K562 (cell line): ENCODE data around the gene SPTAN1. TPM values are rescaled to one million over a fixed set of nuclear protein-coding genes. Genes with fewer than 3 reads are reported as not detected.

ENCODE experiments used
- ATAC-seq: fragments of 200-7000 bp; cut with Tn5 transposase; 3 replicates; pipeline ENCODE4 v1.9.1; 2020; ENCODE audit warnings: moderate library complexity
- BruUV-seq: library from RNA; stranded (reverse); fragments of 400-500 nt; replicated peaks from 2 replicates; lab custom pipeline; 2021; lab: Mats Ljungman, UMichigan
- CTCF ChIA-PET: fragments of 300-600 bp; formaldehyde crosslinking; extraction: SDS; loops from one replicate; lab custom pipeline; 2021; ENCODE audit warnings: low intra/inter-chr PET ratio; lab: Yijun Ruan, JAX
- POLR2A ChIA-PET: fragments of 300-600, 350-650 bp; sonication (Branson Sonifier 250); formaldehyde crosslinking; extraction: SDS; loops from one replicate; lab custom pipeline; 2021; ENCODE audit warnings: antibody characterized with exemption, inconsistent platforms; lab: Yijun Ruan, JAX
- DNase-seq, 4 experiments: peaks; one replicate each; pipeline versions ENCODE4 v3.0.0 to v3.0.0-alpha.2; 2011 to 2018; ENCODE audit warnings: low spot score in 3 of 4, mixed read lengths in 3 of 4; ENCODE audit errors: extremely low read depth in 1 of 4
- FAIRE-seq: peaks from 2 replicates; lab custom pipeline; 2011; peaks lifted over from hg19 to GRCh38; lab: Jason Lieb, UNC
- H2AFZ ChIP-seq: 2 replicates; pipeline ENCODE4 v1.6.0; 2011; ENCODE audit warnings: low read depth, low read length, control low read depth, inconsistent platforms
- H3K27ac ChIP-seq: fragments of 200-600 bp; 3 replicates; pipeline ENCODE4 v1.8.0; 2011; ENCODE audit warnings: low read depth, mild to moderate bottlenecking, control low read depth, inconsistent platforms, low read length, moderate library complexity, mixed read lengths; ENCODE audit errors: extremely low read depth
- H3K27me3 ChIP-seq, 2 experiments: fragments of 300-600 bp in 1 of 2; 2 replicates in 1 of 2; 3 replicates in 1 of 2; pipeline versions ENCODE4 v1.6.0 to v1.8.0; 2011; ENCODE audit warnings: inconsistent platforms in 2 of 2, low read length in 2 of 2, mild to moderate bottlenecking in 1 of 2, mixed read lengths in 1 of 2, moderate library complexity in 1 of 2; ENCODE audit not compliant: control insufficient read depth in 2 of 2, insufficient read depth in 2 of 2
- H3K36me3 ChIP-seq: fragments of 300-600 bp; 3 replicates; pipeline ENCODE4 v1.8.0; 2011; ENCODE audit warnings: mild to moderate bottlenecking, low read length, inconsistent platforms; ENCODE audit not compliant: control insufficient read depth, insufficient read depth
- H3K4me1 ChIP-seq, 2 experiments: fragments of 200-600 bp in 1 of 2; replicated peaks in 1 of 2; 2 replicates in 1 of 2; 3 replicates in 1 of 2; pipeline versions ENCODE4 v1.5.1 to v1.8.0; 2011; ENCODE audit warnings: inconsistent platforms in 2 of 2, low read length in 2 of 2, mild to moderate bottlenecking in 1 of 2, mixed read lengths in 1 of 2, moderate library complexity in 1 of 2; ENCODE audit not compliant: control insufficient read depth in 2 of 2, insufficient read depth in 2 of 2
- H3K4me2 ChIP-seq: 2 replicates; pipeline ENCODE4 v1.6.1; 2011; ENCODE audit warnings: low read length, control low read depth, inconsistent platforms, mixed read lengths; ENCODE audit not compliant: insufficient read depth
- H3K4me3 ChIP-seq: fragments of 200-600 bp; sonication (generic), shearing (Covaris generic); 2 replicates; pipeline ENCODE4 v1.5.1; 2016; ENCODE audit warnings: control low read depth, inconsistent platforms
- H3K79me2 ChIP-seq: fragments of 200-600 bp; 3 replicates; pipeline ENCODE4 v1.8.0; 2011; ENCODE audit warnings: low read length, inconsistent platforms; ENCODE audit not compliant: control insufficient read depth, insufficient read depth
- H3K9ac ChIP-seq, 2 experiments: 2 replicates each; pipeline versions ENCODE4 v1.6.0 to v1.6.1; 2011; ENCODE audit warnings: low read depth in 2 of 2, low read length in 2 of 2, control low read depth in 1 of 2, inconsistent platforms in 1 of 2, mild to moderate bottlenecking in 1 of 2, mixed read lengths in 1 of 2; ENCODE audit not compliant: insufficient read depth in 1 of 2
- H3K9me1 ChIP-seq: one replicate; pipeline ENCODE4 v1.6.0; 2011; ENCODE audit warnings: inconsistent platforms, mild to moderate bottlenecking, low read length, moderate library complexity; ENCODE audit not compliant: control insufficient read depth, insufficient read depth
- H3K9me3 ChIP-seq: replicated peaks from 2 replicates; pipeline ENCODE4 v1.5.1; 2011; ENCODE audit warnings: low read depth, low read length, inconsistent platforms; ENCODE audit not compliant: control insufficient read depth, insufficient read depth
- H4K20me1 ChIP-seq: replicated peaks from 2 replicates; pipeline ENCODE4 v1.6.1; 2011; ENCODE audit warnings: low read length, inconsistent platforms, mixed read lengths; ENCODE audit not compliant: control insufficient read depth, insufficient read depth
- CBX5 ChIP-seq: IDR thresholded peaks from 2 replicates; pipeline ENCODE4 v1.6.1; 2014; ENCODE audit warnings: low read depth, borderline replicate concordance
- GATAD2B ChIP-seq: fragments of 450-650 bp; IDR thresholded peaks from 2 replicates; pipeline ENCODE4 v1.6.1; 2017; ENCODE audit warnings: mild to moderate bottlenecking, borderline replicate concordance
- MECOM ChIP-seq: fragments of 250-450 bp; sonication (Bioruptor Pico); IDR thresholded peaks from 2 replicates; pipeline ENCODE4 v1.8.0; 2022; ENCODE audit warnings: inconsistent platforms
- NR2C1 ChIP-seq, 2 experiments: fragments of 450-650 bp; IDR thresholded peaks; 2 replicates each; pipeline ENCODE4 v1.6.1; 2017; ENCODE audit warnings: mild to moderate bottlenecking in 2 of 2, antibody characterized with exemption in 1 of 2, inconsistent platforms in 1 of 2, missing compliant biosample characterization in 1 of 2, missing genetic modification characterization in 1 of 2
- RBM34 ChIP-seq: fragments of 200-400 bp; formaldehyde crosslinking; IDR thresholded peaks from 2 replicates; pipeline ENCODE4 v1.6.1; 2018; ENCODE audit warnings: low read length, borderline replicate concordance; ENCODE audit not compliant: insufficient read depth
- SMARCE1 ChIP-seq: fragments of 450-650 bp; IDR thresholded peaks from 2 replicates; pipeline ENCODE4 v1.7.1; 2016; ENCODE audit warnings: mild to moderate bottlenecking
- SRSF7 ChIP-seq: fragments of 200-400 bp; formaldehyde crosslinking; optimal IDR thresholded peaks from 2 replicates; pipeline ENCODE3; 2017; ENCODE audit warnings: mild to moderate bottlenecking, low read depth, low read length
- TEAD4 ChIP-seq, 2 experiments: sonication (generic) in 1 of 2; formaldehyde crosslinking in 1 of 2; IDR thresholded peaks; 2 replicates each; pipeline versions ENCODE4 v1.6.1 to v1.8.0; 2012 to 2022; ENCODE audit warnings: borderline replicate concordance in 1 of 2, inconsistent platforms in 1 of 2, low read length in 1 of 2, mild to moderate bottlenecking in 1 of 2, missing genetic modification reagents in 1 of 2
- TSC22D4 ChIP-seq: fragments of 450-650 bp; IDR thresholded peaks from 2 replicates; pipeline ENCODE4 v1.6.1; 2016; ENCODE audit warnings: missing genetic modification characterization, missing biosample characterization, control low read depth
- ZNF24 ChIP-seq: fragments of 450-650 bp; IDR thresholded peaks from 2 replicates; pipeline ENCODE4 v1.6.1; 2016
- ZNF3 ChIP-seq: fragments of 250-450 bp; sonication (Bioruptor Pico); IDR thresholded peaks from 2 replicates; pipeline ENCODE4 v1.5.0; 2021; ENCODE audit warnings: mild to moderate bottlenecking, moderate library complexity
- ZNF507 ChIP-seq: conservative IDR thresholded peaks from 2 replicates; pipeline ENCODE4 v1.6.1; 2017; ENCODE audit warnings: missing genetic modification characterization, missing compliant biosample characterization
- WGBS: fragments of 100-300 bp; shearing (Covaris generic); methylation state at CpG from one replicate; pipeline ENCODE4 v1.1.6; 2016; ENCODE audit warnings: low coverage, mixed read lengths; ENCODE audit not compliant: insufficient coverage; ENCODE audit errors: missing lambda C conversion rate; 5-methylcytosine and 5-hydroxymethylcytosine counted together
- in situ Hi-C: fragments of 300-500 bp; cut with MboI; formaldehyde crosslinking; loops from 4 replicates; pipeline ENCODE4 v1.15.0; 2018; ENCODE audit warnings: inconsistent platforms, mixed read lengths
- intact Hi-C: fragments of 100-400 bp; cut with micrococcal nuclease; formaldehyde crosslinking; loops from 2 replicates; pipeline ENCODE4 v1.14.2; 2022
- polyA plus RNA-seq, 8 experiments: library from polyadenylated mRNA; depleted of rRNA in 4 of 8; stranded (reverse) in 5 of 8; unstranded in 3 of 8; fragments of >200 nt; fragmentation: Nextera tagmentation in 2 of 8; fragmentation: Illumina TruSeq in 1 of 8; extraction: Ambion mirVana in 2 of 8; extraction: Trizol in 1 of 8; gene quantifications; 2 replicates each; pipeline versions ENCODE4 v1.2.1 to v1.2.3, GENCODE V29; 2011 to 2014; ENCODE audit warnings: inconsistent platforms in 1 of 8, missing spikeins in 1 of 8
- total RNA-seq, 7 experiments: library from RNA; depleted of rRNA in 6 of 7; stranded (reverse); fragments of >200 nt in 6 of 7; fragmentation: Illumina TruSeq in 2 of 7; extraction: Trizol in 2 of 7; gene quantifications; 2 replicates each; pipeline versions ENCODE4 v1.2.1 to v1.2.3, GENCODE V29; 2011 to 2021; ENCODE audit warnings: low replicate concordance in 1 of 7
- TF ChIP-seq, protein P1 (sequence below): fragments of 250-450 bp; sonication (Bioruptor Pico); IDR thresholded peaks from 2 replicates; pipeline ENCODE4 v1.5.0; 2020; ENCODE audit warnings: mild to moderate bottlenecking
- TF ChIP-seq, protein P2 (sequence below): sonication (generic); IDR thresholded peaks from 2 replicates; pipeline ENCODE4 v1.6.1; 2016
- TF ChIP-seq, protein P3 (sequence below): IDR thresholded peaks from 2 replicates; pipeline ENCODE4 v1.6.1; 2012; ENCODE audit warnings: low read depth, low read length, improper control_type of control experiment, borderline replicate concordance
- TF ChIP-seq, protein P4 (sequence below): fragments of 250-450 bp; sonication (Bioruptor Pico); IDR thresholded peaks from 2 replicates; pipeline ENCODE4 v1.5.0; 2020; ENCODE audit warnings: mild to moderate bottlenecking, borderline replicate concordance

SPTAN1 gene
- total and polyA plus RNA-seq, 9 of the 15 experiments (the other 6 are each of a cell fraction or from before 2014, with no cell fraction given): 1.5 to 13.5 (median 6.8) TPM

DNA sequence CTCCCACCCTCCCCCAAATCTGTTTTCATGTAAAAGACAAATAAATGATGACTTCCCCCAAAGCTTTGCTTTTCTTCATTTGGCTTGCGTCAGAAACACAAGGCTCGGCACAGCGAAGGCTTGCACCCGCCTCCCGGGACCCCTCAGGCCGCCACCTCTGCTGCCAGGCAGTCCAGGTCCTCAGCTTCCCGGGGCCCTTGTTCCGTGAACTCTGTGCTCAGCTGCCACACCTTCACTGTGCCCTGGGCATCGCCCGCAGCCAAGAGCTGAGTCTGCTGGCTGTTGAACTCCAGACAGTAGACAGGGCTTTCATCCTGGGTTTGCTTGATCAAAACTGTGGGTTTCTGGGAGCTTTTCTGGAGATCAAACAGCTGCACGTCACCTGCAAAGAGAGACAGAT lies 81.2 kb downstream of the SPTAN1 start:
- intact Hi-C loops: no loop called here
- Histone ChIP-seq H4K20me1 (no peaks in the 10 kb centered on the region; the same call in 1 of the 2 replicates), H3K9me1 (no peaks in the 10 kb centered on the region), H3K27ac (no peak overlapping the region), H3K79me2 (no peaks in the 10 kb centered on the region), H3K27me3 (no peaks in the 10 kb centered on the region), H3K36me3 (peaks cover 65% of the 10 kb centered on the region), H3K4me3 (no peak overlapping the region), H2AFZ (no peak overlapping the region), H3K9ac (no peak overlapping the region), H3K4me2 (no peak overlapping the region), H3K9me3 (no peaks in the 10 kb centered on the region), H3K4me1 (peaks cover 2 to 37% of the 10 kb centered on the region in 2 experiments; a peak in 4 of 5 replicates)
- in situ Hi-C loops: no loop called here
- 94% methylated on average over 11 of the region's 11 CpGs for WGBS
- DNase-seq (no peak), FAIRE-seq (no peak), ATAC-seq (no peak)
- POLR2A ChIA-PET: interaction anchor here (0.6 to 2.0 kb wide), 5 partner anchors 12 to 171 kb away, joined by 4 to 7 read pairs (median 5); no protein-coding TSS in a partner anchor
- TSS peak; percentile 64 for BruUV-seq
- CTCF ChIA-PET: no interaction called here
- TF ChIP-seq, protein P1, sequence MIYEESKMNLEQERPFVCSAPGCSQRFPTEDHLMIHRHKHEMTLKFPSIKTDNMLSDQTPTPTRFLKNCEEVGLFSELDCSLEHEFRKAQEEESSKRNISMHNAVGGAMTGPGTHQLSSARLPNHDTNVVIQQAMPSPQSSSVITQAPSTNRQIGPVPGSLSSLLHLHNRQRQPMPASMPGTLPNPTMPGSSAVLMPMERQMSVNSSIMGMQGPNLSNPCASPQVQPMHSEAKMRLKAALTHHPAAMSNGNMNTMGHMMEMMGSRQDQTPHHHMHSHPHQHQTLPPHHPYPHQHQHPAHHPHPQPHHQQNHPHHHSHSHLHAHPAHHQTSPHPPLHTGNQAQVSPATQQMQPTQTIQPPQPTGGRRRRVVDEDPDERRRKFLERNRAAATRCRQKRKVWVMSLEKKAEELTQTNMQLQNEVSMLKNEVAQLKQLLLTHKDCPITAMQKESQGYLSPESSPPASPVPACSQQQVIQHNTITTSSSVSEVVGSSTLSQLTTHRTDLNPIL (CRISPR knock-in tag): no peak
- TF ChIP-seq SMARCE1: no peak
- no peak for TF ChIP-seq ZNF24
- TF ChIP-seq GATAD2B: no peak
- TF ChIP-seq, protein P2, sequence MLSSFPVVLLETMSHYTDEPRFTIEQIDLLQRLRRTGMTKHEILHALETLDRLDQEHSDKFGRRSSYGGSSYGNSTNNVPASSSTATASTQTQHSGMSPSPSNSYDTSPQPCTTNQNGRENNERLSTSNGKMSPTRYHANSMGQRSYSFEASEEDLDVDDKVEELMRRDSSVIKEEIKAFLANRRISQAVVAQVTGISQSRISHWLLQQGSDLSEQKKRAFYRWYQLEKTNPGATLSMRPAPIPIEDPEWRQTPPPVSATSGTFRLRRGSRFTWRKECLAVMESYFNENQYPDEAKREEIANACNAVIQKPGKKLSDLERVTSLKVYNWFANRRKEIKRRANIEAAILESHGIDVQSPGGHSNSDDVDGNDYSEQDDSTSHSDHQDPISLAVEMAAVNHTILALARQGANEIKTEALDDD: no peak
- no peak for TF ChIP-seq ZNF507 (tag)
- no peak for TF ChIP-seq TSC22D4 (tag)
- TF ChIP-seq, protein P3, sequence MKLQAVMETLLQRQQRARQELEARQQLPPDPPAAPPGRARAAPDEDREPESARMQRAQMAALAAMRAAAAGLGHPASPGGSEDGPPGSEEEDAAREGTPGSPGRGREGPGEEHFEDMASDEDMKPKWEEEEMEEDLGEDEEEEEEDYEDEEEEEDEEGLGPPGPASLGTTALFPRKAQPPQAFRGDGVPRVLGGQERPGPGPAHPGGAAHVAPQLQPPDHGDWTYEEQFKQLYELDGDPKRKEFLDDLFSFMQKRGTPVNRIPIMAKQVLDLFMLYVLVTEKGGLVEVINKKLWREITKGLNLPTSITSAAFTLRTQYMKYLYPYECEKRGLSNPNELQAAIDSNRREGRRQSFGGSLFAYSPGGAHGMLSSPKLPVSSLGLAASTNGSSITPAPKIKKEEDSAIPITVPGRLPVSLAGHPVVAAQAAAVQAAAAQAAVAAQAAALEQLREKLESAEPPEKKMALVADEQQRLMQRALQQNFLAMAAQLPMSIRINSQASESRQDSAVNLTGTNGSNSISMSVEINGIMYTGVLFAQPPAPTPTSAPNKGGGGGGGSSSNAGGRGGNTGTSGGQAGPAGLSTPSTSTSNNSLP: no peak
- TF ChIP-seq RBM34: no peak
- no peak for TF ChIP-seq NR2C1 (IDR thresholded peaks at IDR 0.05)
- no peak for TF ChIP-seq NR2C1 (tag; IDR thresholded peaks at IDR 0.05)
- TF ChIP-seq SRSF7: no peak
- TF ChIP-seq, protein P4, sequence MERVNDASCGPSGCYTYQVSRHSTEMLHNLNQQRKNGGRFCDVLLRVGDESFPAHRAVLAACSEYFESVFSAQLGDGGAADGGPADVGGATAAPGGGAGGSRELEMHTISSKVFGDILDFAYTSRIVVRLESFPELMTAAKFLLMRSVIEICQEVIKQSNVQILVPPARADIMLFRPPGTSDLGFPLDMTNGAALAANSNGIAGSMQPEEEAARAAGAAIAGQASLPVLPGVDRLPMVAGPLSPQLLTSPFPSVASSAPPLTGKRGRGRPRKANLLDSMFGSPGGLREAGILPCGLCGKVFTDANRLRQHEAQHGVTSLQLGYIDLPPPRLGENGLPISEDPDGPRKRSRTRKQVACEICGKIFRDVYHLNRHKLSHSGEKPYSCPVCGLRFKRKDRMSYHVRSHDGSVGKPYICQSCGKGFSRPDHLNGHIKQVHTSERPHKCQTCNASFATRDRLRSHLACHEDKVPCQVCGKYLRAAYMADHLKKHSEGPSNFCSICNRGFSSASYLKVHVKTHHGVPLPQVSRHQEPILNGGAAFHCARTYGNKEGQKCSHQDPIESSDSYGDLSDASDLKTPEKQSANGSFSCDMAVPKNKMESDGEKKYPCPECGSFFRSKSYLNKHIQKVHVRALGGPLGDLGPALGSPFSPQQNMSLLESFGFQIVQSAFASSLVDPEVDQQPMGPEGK (CRISPR knock-in tag): no peak
- TF ChIP-seq MECOM (CRISPR knock-in tag): no peak
- TF ChIP-seq ZNF3: no peak
- no peak for TF ChIP-seq CBX5
- no peak for TF ChIP-seq TEAD4 (IDR thresholded peaks at IDR 0.05; ENCODE audit: low read length)
- TF ChIP-seq TEAD4 (CRISPR knock-in tag; IDR thresholded peaks at IDR 0.05; ENCODE audit: borderline replicate concordance): no peak
